Suprapubic skin (tissue), 3 donors: ENCODE measurements around the gene HNRNPC.

Experiments
- CTCF ChIP-seq, 2 donors: fragments of 200-600 bp in 1 of 2; fragments of 450-650 bp in 1 of 2; sonication (generic) in 1 of 2; IDR thresholded peaks; one replicate each; pipeline ENCODE4 v1.5.1; 2016 to 2019; ENCODE audit warnings: antibody characterized with exemption in 2 of 2, mild to moderate bottlenecking in 1 of 2, moderate library complexity in 1 of 2
- POLR2A ChIP-seq, 2 donors: fragments of 450-650 bp; IDR thresholded peaks; one replicate each; pipeline ENCODE4 v1.6.1; 2017; ENCODE audit warnings: antibody characterized with exemption in 2 of 2, mild to moderate bottlenecking in 2 of 2, moderate library complexity in 2 of 2

- TF ChIP-seq POLR2A (IDR thresholded peaks at IDR 0.05): no peak
- TF ChIP-seq CTCF (IDR thresholded peaks at IDR 0.05): no peak
Measured at GRCh38 chr14:21184254-21184653, 85.0 kb downstream of the HNRNPC start.
